AG09309 (cell line): ENCODE results near the gene PTS.

ENCODE experiments used
- DNase-seq: peaks from one replicate; pipeline ENCODE4 v3.0.0-alpha.2; 2010; ENCODE audit warnings: low read depth
- H3K4me3 ChIP-seq: 2 replicates; pipeline ENCODE4 v1.5.1; 2011; ENCODE audit warnings: mild to moderate bottlenecking, low read depth, low read length, moderate library complexity; ENCODE audit not compliant: control insufficient read depth
- TF ChIP-seq, protein P1 (sequence below): IDR thresholded peaks from 2 replicates; pipeline ENCODE4 v1.5.1; 2011; ENCODE audit warnings: mild to moderate bottlenecking, low read depth, low read length, inconsistent platforms; ENCODE audit not compliant: insufficient read depth, control insufficient read depth; ENCODE audit errors: missing control alignments

Gene PTS

DNA sequence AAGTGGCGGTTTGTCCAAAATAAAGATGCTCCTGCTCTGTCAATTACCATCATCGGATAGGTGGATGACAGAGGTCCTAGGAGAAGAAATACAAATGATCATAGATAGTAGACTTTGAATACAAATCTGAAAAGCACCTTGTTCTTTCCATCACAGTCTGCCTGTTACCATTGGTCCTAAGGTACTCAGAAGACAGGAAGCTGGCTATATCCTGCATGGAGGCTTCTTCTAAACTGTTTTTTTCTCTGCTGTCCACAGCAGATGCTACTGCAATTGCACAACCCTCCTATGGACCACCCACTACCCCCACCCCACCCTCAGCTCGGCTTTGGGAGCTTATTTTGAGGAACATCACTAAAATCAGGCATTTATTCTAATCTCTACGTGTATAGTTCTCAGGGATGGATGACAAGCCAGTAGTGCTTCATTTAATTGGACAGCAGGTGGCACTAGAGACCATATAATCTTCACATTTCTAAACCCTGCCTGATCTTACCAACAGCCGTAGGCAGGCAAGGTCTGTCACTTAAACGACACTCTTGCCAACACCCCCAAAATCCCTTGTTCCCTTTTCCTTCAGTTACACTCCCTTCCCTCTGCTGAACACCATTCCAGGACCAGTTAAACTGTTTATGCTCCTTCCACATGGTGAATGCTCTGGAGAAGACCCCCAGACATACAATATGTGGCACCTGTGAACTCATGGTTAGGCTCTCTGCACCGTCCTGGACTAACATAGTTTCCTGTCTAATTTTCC lies 6.6 kb upstream of the PTS start:
- no peak overlapping the region for H3K4me3 ChIP-seq
- DNase-seq: peak; percentile 47
- TF ChIP-seq, protein P1, sequence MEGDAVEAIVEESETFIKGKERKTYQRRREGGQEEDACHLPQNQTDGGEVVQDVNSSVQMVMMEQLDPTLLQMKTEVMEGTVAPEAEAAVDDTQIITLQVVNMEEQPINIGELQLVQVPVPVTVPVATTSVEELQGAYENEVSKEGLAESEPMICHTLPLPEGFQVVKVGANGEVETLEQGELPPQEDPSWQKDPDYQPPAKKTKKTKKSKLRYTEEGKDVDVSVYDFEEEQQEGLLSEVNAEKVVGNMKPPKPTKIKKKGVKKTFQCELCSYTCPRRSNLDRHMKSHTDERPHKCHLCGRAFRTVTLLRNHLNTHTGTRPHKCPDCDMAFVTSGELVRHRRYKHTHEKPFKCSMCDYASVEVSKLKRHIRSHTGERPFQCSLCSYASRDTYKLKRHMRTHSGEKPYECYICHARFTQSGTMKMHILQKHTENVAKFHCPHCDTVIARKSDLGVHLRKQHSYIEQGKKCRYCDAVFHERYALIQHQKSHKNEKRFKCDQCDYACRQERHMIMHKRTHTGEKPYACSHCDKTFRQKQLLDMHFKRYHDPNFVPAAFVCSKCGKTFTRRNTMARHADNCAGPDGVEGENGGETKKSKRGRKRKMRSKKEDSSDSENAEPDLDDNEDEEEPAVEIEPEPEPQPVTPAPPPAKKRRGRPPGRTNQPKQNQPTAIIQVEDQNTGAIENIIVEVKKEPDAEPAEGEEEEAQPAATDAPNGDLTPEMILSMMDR: peak; percentile 65

DNA sequence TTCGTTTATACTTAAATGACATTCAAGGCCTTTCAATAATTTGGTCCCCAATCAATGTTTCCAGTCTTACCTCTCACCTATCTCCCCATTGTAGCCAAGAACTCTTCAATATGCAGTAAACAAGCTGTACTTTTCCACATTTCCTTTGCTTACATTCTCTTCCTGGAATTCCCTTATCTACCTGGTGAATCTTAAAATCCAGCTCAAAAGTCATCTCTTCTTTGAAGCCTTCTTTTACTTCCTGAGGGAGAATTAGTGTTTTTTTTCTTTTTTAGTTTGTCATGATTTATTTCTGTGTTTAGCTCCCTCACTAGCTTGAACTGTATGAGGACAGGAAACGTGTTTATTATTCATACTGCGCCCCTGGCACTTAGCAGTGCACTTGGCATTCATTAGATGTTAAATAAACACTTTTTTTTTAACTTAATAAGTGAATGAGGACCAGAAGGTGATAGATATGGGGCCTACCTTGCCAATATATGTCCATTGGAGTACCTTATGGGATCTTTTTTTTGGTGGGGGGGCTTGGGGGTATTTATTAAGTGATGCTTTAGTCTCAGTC lies 4.9 kb upstream of the PTS start:
- no peak overlapping the region for H3K4me3 ChIP-seq
- DNase-seq: no peak
- TF ChIP-seq, protein P1: no peak

DNA sequence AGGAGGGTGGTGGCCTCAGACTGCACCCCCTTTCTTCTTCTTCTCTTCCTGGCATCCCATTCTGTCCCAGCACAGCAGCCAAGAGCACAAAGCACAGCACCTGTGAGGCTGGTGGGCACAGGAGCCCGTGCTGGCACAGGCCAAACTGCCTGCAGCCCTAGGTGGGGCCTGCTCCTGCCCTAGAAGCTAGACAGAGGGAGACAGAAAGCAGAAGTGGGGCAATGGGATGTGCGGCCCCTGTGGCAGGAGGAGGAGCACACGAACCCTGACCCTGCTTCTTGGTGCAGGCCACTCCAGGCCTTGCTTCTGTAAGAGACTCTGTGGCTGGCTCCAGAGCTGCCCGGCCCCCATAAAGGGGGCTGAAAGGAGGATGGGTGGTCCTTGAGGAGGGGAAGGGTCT lies 3.9 kb upstream of the PTS start:
- no peak overlapping the region for H3K4me3 ChIP-seq
- no peak for DNase-seq
- TF ChIP-seq, protein P1: no peak

DNA sequence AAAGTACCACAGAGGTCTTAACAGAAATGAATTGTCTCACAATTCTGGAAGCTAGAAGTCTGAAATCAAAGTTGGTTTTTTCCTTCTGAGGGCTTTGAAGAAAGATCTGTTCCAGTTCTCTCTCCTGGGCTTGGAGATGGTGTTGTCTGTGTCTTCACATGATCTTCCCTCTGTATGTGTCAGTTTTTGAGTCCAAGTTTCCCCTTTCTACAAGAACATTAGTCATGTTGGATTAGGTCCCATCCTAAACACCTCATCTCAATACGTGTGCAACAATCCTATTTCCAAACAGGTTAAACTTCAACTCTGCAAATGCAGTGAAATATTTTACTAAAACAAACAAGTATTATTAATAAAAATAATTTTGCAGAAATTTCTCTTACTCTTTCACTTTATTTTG lies 3.1 kb upstream of the PTS start:
- DNase-seq: no peak
- TF ChIP-seq, protein P1: no peak
- no peak overlapping the region for H3K4me3 ChIP-seq

DNA sequence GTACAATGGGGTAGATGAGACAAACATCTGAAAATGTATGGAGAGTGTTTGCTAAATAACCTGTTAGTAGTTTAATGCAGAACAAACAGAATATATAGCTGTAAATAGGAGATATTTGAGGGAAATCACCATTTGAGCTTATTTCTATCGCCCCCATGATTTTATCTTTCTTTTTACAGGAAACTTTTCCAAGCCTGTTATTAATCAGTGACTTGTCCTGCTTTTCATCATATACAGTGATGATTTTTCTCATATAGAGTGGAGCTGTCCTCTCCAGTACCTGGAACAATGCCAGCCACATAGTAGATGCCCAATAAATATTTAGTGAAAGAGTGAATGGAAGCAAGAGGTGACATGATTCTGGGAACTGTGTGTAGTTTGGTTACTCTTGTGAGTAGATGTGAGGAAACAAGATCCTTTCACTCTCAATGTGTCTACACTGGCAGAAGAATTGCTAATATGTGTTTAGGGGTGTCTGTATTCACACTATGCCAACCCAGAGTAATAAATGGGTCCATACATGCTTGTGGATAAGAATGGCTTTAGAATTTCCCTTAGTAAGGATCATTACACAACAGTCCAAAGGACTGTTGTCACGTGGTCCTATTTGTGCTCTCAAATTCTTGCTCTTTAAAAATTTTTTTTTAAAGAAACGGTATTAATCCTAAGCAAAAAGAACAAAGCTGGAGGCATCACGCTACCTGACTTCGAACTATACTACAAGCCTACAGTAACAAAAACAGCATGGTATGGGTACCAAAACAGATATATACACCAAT lies 2.3 kb upstream of the PTS start:
- TF ChIP-seq, protein P1: no peak
- no peak overlapping the region for H3K4me3 ChIP-seq
- no peak for DNase-seq

DNA sequence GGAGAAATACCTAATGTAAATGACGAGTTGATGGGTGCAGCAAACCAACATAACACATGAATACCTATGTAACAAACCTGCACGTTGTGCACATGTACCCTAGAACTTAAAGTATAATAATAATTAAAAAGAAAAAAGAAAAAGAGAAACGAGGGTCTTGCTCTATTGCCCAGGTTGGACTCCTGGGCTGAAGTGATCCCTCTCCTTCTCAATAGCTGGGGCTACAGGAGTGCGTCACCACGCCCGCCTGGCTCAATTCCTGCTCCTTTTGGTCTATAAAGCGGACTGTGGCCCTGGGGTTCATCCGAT lies 521 bp upstream of the PTS start:
- DNase-seq: no peak
- H3K4me3 ChIP-seq: peak overlapping the region; percentile 55
- TF ChIP-seq, protein P1: no peak
